HG03521 (cell line): ENCODE data around the gene MRPL14.
"Not testable (repeated sequence)": the region's sequence is repeated elsewhere in the genome, so short reads cannot be mapped to it uniquely, and the experiment has no call there.

Source experiments
- ATAC-seq: cut with Tn5 transposase; IDR thresholded peaks from one replicate; pipeline ENCODE4 v1.9.1; 2021; ENCODE audit warnings: mild to moderate bottlenecking, moderate library complexity; ENCODE audit not compliant: unreplicated experiment

MRPL14 gene

DNA sequence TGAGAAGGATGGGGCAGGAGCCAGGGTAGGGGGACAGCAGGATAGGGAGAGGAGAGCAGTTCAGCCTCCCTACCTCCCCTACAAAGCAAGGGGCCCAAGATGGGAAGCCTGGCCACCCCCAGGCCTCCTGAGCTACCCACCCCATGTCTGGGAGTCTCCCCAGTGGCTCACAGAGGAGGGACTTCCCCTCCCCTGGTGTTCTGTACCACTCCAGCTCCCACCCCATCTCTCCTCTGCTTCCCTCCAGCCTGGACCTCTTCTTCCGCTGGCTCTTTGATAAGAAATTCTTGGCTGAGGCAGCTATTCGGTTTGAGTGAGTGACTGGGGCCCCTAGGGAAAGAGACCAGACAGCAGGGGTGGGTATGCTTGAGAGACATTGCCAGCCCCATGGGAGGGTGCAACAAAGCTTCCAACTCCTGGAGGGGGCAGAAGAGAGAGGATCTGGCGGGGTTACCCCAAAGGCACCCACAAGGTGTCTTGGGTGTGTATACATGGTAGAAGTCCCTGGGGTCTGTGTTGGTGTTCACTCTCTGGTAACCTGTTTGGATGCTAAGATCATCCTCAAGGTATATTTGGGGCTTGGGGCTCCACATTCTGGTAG is 23.2 kb upstream of the MRPL14 start:
- ATAC-seq = no peak

DNA sequence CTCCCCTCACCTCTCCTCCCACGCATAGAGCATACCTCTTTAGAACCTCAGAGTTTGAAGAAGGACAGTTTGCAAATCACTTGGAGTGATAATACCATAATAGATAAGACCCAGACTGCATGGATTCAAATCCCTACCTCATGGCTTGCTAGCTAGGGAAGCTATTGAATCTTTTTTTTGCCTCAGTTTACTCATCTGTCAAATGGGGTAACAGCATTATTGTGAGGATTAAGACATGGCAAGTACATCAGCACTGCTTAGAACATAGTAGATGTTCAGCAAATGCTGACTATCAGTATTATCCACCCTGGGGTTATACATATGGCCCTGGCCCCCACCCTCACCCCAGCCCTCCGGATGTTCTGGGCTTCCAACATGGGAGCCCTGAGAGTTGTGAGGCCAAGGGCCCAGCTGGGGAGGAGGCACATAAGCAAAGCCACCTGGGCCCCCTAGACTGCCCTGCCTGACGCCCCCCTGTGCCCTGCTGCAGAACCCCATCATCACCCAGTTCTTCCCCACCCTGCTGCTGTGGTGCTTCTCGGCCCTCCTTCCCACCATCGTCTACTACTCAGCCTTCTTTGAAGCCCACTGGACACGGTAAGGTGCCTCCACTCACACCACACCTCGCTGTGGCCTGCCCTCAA is 22.2 kb upstream of the MRPL14 start:
- no peak for ATAC-seq

DNA sequence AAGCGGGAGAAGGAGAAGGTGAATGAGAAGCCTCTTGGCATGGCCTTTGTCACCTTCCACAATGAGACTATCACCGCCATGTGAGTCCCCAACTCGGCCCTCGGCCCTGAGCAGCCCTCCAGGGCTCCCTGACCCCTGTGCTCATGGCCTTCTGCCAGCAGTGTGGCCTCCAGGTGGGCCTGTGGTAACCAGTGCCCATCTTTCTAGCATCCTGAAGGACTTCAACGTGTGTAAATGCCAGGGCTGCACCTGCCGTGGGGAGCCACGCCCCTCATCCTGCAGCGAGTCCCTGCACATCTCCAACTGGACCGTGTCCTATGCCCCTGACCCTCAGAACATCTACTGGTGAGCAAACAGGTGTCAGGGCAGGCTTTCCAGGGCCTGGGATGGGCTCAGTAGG is 21.1 kb upstream of the MRPL14 start:
- ATAC-seq = no peak

DNA sequence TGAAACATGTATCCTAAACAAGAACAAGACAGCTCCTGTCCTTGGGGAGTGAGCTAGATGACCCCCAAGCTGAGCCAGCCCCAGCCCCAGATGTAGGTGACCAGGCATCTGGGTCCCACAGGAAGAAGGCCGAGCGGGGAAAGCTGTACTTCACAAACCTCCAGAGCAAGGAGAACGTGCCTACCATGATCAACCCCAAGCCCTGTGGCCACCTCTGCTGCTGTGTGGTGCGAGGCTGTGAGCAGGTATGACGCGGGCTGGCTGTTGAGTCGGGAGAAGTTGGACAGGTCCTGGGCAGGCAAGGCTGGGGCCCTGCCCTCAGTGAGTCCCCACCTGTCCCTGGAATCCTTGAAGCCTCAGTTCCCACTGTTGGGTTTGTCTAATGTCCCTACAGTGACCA is 20.0 kb upstream of the MRPL14 start:
- ATAC-seq = no peak

DNA sequence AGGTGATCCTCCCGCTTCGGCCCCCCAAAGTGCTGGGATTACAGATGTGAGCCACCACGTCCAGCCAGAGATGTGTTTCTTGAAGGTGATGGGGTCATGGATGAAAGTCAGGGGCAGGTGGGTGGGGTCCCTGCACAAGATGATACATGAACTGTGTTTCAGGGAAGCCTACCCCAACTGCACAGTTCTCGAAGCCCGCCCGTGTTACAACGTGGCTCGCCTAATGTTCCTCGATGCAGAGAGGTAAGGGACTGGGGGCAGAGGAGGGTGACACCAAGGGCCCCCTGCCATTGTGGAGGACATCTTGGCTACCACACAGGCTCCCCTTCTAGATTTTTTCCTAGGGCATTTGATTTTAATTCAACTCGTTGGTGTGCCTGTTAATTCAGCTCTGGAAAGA is 19.4 kb upstream of the MRPL14 start:
- ATAC-seq = no peak

DNA sequence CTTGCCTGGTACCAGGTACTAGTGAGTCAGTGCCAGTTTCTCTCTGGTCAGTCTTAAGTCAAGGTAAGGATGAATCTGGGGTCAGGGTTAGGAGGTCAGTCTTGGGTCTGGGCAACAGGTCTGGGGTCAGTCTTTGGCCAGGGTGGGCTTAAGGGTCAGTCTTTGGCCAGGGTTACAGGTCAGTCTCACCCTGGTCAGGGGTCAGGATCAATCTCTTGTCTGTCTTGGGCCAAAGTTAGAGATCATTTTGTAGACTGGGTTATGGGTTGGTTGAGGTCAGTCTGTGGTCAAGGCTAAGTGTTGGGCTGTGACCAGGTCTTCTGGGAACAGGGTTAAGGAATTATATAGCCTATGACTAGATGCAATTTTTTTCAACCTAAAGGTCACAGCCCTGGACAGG is 18.6 kb upstream of the MRPL14 start:
- ATAC-seq = no peak

DNA sequence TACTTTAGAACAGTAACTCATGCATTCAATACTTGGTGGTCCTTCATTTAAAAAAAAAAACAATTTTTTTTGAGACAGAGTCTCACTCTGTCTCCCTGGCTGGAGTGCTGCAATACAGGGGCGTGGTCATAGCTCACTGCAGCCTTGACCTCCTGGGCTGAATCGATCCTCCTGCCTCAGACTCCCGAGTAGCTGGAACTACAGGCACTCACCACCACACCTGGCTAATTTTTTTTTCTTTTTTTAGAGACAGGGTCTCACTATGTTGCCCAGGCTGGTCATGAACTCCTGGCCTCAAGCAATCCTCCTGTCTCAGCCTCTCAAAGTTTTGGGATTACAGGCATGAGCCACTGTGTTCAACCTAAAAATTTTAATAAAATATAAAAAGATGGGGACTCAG is 17.3 kb upstream of the MRPL14 start:
- not testable (repeated sequence) for ATAC-seq

DNA sequence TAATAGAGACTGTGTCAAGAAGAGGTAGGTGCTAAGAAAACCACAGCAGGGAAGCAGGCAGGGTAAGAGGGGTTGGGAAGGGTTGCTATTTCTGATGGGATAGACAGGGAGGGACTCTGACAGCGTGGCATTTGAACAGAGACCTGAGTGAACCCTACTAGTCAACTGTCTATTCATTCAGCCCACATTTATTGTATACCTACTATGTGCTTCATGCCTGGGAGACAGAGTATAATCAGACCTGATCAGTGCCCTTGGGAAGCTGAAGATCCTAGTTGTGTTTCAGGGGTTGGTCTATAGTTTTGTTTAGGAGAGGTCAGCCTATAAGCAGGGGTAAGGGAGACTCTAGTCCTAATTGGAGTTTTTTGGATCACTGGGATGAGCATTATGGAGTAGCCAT is 16.5 kb upstream of the MRPL14 start:
- no peak for ATAC-seq

DNA sequence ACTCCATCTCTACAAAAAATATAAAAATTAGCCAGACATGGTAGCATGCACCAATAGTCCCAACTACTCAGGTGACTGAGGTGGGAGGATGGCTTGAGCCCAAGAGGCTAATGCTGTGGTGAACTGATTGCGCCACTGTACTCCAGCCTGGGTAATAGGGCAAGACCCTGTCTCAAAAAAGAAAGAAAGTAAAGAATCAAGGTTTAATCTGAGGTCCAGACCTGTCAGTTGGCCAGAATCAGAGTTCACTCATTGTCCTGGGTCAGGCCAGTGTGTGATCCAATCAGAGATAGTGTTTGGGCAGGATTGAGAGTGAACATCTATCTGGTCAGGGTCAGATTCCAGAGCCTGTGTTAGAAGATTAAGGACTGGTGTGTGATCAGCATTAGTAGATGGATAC is 15.6 kb upstream of the MRPL14 start:
- no peak for ATAC-seq

DNA sequence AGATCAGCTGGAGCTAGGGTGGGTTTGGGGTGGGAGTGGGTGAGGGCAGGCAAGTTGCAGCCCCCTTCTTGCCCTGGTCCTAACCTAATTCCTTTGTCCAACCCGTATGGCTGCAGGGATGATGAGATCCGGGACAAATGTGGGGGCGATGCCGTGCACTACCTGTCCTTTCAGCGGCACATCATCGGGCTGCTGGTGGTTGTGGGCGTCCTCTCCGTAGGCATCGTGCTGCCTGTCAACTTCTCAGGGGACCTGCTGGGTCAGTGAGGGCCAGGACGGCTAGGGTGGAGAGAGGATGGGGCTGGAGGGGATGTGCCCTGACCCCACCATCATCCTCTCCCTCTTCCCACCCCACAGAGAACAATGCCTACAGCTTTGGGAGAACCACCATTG is 12.1 kb upstream of the MRPL14 start:
- ATAC-seq = no peak

DNA sequence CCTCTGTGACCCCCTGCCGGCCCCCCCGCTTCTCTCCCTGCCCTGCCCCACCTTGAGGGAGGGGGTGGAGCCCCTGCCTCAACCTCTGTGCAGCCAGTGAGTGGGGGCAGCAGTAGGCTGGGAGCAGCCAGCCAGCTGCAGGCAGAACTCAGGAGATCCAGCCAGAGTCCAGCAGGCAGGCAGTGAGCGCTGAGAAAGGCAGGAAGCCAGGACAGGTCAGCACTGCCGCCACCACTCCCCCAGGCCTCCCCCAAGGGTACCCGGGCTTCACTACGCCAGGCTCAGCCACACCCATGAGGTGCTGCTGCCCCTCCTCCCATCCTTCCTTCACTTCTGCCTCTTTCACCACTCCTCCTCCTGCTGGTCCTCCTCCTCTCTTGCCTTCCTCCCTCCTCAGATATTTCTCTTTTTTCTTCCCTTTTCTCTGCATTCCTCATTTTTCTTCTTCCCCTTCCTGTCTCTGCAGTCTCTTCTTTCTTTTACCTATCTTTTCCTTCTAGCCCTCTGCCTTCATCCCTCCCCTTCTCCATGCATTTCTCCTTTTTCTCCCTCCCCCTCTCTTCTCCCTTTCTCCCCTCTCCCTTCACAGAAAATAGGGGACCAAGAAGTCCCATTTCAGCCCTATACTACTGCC is 11.6 kb upstream of the MRPL14 start:
- ATAC-seq = no peak

DNA sequence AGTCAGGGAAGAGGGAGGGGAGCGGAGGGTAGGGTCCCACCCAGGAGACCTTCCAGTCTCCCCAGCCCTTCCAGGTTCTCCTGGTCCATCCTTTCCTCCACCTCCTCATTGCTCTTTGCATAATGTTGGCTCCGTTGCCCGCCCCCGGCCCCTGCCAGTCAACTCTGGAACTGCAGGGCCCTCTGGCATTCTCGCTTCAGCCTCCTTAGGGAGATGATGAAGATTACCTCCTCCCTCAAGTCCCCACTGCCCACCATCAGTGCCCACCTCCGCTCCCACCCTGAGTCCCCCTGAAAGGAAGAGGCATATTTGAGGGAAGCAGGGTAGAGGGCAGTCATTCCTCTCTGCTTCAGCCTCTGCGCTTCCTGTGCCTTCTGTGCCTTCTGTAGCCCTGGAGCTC is 8.6 kb upstream of the MRPL14 start:
- no peak for ATAC-seq

DNA sequence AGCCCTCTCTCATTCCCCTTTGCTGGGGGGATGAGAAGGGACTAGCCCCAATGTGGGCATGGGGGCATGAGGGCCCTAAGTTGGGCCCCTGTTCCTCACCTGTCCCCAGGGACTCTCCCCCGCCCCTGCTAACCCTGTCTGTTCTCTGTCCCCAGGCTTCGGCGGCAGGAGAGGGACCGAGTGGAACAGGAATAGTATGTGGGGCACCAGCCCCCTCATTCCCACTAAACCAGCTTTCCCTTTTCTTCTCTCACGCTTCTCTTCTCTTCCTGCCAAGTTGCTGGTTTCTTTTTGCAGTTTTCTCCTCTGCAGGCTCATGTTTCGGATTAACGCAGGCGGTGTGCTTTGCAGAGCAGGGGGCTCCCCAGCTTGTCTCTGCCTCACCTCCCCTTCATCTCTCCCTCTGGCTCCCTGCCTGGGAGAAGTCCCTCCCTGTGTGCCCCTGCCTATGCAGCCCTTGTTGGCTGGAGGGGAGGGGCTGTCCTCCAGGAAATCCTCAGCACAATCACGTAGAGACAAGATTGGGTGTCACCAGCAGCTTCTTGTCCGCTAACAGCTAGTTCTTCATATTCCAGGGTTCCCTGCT is 8.0 kb upstream of the MRPL14 start:
- ATAC-seq = no peak

DNA sequence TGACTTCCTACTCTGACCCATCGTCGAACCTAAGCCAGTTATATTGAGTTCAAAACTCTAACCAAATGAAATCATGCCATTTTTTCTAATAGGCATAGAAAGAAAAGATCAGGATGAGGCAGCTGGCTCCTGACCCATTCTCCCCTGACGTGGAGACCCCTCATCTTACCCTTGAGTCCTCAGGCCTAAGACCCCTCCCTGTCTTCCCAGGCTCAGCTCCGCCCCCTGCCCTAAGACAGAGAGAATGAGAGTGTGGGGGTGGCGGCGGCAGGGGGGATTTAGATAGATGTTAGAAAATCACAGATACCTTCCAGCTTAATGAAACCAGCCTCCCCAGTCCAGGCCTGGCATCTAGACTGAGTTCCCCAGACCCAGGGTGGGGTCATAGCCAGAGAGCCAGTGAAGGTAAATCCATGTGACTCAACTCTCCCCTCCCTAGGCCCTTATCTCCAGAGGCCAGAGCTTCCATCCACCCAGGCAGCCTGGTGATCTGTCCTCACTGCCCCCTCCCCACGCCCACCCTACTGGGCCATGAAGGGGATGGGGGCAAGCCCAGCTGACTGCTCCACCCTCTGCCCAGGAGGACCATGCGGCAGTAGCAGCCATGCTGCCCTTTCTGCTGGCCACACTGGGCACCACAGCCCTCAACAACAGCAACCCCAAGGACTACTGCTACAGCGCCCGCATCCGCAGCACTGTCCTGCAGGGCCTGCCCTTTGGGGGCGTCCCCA is 6.9 kb upstream of the MRPL14 start:
- ATAC-seq = no peak

DNA sequence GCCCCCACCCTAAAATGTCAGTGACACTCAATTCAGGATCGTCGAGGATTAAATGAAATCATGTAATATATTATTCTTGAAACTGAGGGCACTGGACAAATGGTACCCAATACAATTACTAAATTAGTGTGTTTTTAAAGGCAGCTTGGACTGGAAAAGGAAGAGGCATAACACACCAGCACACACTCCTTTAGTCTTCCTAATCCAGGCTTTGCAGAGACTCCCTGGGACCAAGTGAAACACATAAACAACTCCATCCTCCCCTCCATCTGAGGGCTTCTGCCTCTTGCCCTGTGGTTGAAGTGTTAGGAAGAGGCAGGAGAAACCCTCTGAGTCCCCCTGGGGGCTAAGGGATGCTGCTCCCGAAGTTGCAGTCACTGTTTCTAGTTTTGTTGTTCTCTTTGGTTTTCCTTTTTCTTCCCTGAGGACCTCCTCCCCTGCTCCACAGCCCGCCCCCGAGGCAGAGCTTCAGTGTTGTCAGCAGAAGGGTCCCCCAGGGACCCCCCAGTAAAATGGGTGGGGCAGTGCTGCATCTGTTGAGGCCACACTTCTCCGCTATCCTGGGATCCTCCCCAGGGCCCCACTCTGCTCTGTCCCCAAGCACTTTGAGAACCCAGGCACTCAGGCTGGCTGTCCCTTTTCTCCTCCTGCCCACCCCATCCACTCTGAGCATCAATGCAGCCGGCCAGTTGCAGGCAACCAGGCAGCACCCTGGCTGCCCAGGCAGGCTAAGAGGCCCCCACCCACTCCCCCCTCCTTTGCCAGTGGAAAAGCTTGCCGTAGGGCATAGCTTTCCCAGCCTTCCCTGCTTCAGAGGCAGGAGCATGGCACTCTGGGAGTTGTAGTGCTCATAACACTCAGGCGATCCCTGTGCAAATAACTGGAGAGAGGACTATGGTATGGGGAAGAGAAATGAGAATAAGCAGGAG is 6.0 kb upstream of the MRPL14 start:
- ATAC-seq = no peak

DNA sequence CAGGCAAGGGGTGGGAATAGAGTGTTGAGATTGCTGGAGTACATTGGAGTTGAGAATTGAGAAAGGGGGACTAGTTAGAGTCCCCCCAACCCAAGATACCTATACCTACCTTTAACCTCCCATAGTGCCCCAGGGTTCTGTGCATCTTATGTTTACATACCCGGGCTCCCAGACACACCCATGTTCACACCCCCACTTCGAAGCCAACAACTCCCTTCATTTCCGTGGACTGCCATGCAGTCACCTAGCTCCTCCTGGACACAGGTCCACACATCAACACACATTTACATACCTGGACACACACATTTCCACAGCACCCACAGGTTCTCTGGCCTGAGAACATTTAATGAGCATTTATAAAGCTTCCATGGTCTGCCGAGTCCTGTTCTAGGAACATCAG is 5.2 kb upstream of the MRPL14 start:
- ATAC-seq = no peak

DNA sequence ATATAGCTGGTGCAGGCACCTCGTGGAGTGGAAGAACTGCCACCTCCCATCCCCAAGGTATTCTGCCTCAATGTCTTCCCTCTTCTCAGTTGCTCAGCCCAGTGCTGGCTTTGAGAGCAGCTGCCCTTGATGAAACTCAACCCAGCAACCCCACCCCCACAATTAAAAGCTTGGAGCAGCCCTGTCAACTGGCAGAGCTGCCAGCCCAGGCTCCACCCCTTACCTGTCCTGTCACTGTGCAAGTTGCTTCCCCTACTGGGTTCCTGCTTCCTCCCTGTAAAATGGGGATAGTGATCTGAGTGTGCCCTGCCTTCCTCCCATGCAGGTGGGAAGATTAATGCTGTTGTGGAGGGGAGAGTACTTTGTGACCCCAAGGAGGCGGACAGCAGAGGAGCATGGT is 4.6 kb upstream of the MRPL14 start:
- ATAC-seq = no peak

DNA sequence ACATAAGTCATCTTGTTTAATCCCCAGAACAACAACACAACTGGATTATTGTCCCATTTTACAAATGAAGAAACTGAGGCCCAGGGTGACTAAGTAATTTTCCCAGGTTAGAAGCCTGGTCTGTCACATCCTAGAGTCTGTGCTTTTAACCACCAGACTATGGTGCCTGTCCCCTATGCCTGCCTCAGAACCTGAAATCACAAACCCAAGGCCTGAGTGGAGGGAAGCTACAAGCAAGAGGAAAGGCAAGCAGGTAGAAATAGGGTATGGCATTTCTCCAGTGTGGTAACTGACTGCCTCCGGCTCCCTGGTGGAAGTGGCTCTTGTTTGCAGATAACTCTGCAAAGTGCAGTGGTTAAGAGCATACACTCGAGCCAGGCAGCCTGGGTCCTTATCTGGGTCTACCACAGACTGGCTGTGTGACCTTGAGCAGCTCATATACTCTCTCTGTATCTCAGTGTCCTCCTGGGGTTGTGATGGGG is 2.6 kb upstream of the MRPL14 start:
- no peak for ATAC-seq

DNA sequence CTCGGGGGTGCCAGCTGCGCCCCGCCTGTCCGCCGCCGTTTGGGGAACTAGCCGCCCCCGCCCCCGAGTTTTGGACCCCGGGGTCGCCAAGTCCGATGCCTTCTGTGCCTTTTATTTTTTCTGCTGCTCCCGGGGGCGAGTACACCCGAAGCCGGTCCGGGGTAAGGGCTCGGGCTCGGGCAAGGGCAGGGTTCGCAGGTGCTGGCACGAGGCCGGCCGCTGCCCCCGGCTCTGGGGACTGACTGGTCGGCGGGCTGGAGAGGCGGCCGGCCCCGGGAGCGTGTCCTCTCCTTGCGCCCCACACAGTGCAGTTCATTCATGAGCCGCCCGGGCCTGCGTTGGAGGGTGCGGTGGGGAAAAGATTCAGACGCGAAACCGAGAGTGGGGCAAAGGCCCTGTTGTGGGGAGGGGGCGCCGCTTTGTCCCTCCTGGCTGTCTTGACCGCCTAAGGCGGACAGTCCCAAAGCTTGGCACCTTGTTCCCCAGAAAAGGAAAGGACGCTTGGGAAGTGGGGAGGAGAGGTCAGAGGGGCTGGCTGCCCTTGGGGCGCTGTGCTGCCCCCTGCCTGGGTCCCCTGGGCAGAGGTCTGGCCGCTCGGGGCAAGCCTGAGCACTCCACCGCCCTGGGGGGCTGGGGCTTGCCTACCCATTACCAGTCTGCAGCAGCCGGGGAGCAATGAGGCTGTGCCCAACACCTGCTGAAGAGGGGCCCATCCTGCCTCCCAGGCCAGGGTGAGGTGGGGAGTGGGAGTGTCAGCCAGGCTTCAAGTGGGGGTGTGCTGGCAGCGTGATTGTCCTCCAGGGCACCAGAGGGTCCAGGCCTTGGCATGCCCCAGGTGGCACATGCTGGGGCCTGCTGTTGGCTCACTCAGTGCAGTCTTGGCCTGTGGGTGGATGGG is 1.0 kb upstream of the MRPL14 start:
- ATAC-seq = no peak
